K562 (cell line): ENCODE results near the gene ZBTB16.

Experiments
- CHD4 ChIP-seq: fragments of 200-600 bp; sonication (generic); IDR thresholded peaks from 3 replicates; pipeline ENCODE4 v1.6.1; 2012; ENCODE audit warnings: low read depth, mild to moderate bottlenecking, mixed read lengths, low read length, inconsistent platforms; ENCODE audit not compliant: insufficient read depth, insufficient replicate concordance, poor library complexity, severe bottlenecking
- ERF ChIP-seq: fragments of 450-650 bp; formaldehyde crosslinking; IDR thresholded peaks from 2 replicates; pipeline ENCODE4 v1.4.0; 2020; ENCODE audit warnings: mild to moderate bottlenecking, mixed read lengths
- POLR3G ChIP-seq: IDR thresholded peaks from 2 replicates; pipeline ENCODE4 v1.6.1; 2011; ENCODE audit not compliant: insufficient read length, insufficient replicate concordance; ENCODE audit errors: extremely low read depth
- ZNF274 ChIP-seq: IDR thresholded peaks from 2 replicates; pipeline ENCODE4 v1.6.1; 2011; ENCODE audit warnings: low read depth, mild to moderate bottlenecking, low read length, moderate library complexity, borderline replicate concordance
- ZNF347 ChIP-seq: fragments of 450-650 bp; formaldehyde crosslinking; IDR thresholded peaks from 2 replicates; pipeline ENCODE4 v1.4.0; 2020; ENCODE audit warnings: low read depth, mild to moderate bottlenecking, moderate library complexity
- TF ChIP-seq, protein P1 (sequence below), 3 experiments: IDR thresholded peaks in 2 of 3; conservative IDR thresholded peaks in 1 of 3; 2 replicates each; pipeline ENCODE4 v1.5.1; 2011 to 2012; ENCODE audit warnings: low read length in 3 of 3, mild to moderate bottlenecking in 3 of 3, control low read depth in 2 of 3, improper control_type of control experiment in 1 of 3, inconsistent platforms in 1 of 3, low read depth in 1 of 3, mixed read lengths in 1 of 3, moderate library complexity in 1 of 3; ENCODE audit not compliant: insufficient read depth in 2 of 3

DNA sequence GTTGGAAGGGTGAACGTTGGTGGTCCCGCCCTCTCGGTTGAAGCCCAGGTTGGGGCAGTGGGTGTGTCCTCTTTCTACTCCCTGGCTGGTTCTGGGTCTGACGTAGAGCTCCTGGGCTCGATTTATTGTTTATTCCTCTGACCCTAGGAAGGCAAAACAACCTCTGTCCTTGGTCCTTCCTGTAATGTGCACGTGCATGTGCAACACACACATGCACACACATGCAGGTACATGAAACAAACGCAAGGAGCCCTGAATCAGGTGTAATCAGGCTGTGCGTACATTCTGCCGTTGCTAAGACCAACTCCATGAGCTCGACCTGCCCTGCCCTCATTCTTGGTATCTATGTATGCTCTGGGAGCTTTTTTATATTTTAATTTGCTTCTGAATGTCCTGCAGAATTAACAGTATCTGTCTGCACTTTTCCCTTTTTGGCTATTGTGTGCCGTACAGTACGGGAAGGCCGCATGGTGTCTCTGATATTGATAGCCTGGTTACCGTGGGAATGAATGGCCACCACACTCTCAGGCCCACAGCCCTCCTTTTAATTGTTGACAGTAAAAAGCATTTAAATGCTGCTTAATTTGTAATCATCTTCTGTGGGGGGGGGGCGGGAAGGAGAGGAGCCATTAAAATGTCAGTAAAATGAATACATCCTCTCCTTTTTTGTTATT, 170.7 kb downstream of the ZBTB16 start:
- TF ChIP-seq POLR3G (no peak), ZNF347 (CRISPR knock-in tag) (no peak), CHD4 (no peak), ZNF274 (no peak), ERF (no peak)
- TF ChIP-seq, protein P1, sequence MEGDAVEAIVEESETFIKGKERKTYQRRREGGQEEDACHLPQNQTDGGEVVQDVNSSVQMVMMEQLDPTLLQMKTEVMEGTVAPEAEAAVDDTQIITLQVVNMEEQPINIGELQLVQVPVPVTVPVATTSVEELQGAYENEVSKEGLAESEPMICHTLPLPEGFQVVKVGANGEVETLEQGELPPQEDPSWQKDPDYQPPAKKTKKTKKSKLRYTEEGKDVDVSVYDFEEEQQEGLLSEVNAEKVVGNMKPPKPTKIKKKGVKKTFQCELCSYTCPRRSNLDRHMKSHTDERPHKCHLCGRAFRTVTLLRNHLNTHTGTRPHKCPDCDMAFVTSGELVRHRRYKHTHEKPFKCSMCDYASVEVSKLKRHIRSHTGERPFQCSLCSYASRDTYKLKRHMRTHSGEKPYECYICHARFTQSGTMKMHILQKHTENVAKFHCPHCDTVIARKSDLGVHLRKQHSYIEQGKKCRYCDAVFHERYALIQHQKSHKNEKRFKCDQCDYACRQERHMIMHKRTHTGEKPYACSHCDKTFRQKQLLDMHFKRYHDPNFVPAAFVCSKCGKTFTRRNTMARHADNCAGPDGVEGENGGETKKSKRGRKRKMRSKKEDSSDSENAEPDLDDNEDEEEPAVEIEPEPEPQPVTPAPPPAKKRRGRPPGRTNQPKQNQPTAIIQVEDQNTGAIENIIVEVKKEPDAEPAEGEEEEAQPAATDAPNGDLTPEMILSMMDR (IDR thresholded peaks at IDR 0.05 in 2 of 3, conservative IDR thresholded peaks at IDR 0.05 in 1 of 3; ENCODE audit: insufficient read depth in 2 of 3, low read depth in 1 of 3, low read length in 3 of 3): no peak
